22Rv1 (cell line): ENCODE results near the gene SH3BGRL2.

Experiments
- ZFX ChIP-seq: fragments of 450-650 bp; IDR thresholded peaks from 2 replicates; pipeline ENCODE4 v1.6.1; 2017; ENCODE audit warnings: antibody characterized with exemption, borderline replicate concordance
- TF ChIP-seq, protein P1 (sequence below): fragments of 450-650 bp; IDR thresholded peaks from 2 replicates; pipeline ENCODE4 v1.5.1; 2017; ENCODE audit warnings: mild to moderate bottlenecking

DNA sequence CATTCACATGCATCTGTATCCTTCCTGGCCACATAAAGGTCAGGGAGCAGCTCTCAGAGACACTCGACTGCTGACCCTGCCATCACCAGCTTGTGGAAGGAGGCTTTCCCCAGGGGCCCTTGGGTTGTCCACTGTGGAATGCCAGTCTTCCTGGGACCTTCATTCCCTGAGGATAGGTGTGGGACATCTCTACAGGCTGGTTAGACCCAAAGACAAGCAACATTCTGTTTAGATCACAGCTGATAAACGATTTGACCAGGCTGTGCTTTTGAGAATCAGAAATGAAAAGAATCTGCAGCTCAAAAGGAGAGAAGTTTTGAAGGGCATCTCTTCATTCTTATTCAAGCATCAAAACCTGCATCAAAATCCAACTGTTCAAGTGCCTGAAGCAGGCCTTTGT, 18.2 kb upstream of the SH3BGRL2 start:
- TF ChIP-seq, protein P1, sequence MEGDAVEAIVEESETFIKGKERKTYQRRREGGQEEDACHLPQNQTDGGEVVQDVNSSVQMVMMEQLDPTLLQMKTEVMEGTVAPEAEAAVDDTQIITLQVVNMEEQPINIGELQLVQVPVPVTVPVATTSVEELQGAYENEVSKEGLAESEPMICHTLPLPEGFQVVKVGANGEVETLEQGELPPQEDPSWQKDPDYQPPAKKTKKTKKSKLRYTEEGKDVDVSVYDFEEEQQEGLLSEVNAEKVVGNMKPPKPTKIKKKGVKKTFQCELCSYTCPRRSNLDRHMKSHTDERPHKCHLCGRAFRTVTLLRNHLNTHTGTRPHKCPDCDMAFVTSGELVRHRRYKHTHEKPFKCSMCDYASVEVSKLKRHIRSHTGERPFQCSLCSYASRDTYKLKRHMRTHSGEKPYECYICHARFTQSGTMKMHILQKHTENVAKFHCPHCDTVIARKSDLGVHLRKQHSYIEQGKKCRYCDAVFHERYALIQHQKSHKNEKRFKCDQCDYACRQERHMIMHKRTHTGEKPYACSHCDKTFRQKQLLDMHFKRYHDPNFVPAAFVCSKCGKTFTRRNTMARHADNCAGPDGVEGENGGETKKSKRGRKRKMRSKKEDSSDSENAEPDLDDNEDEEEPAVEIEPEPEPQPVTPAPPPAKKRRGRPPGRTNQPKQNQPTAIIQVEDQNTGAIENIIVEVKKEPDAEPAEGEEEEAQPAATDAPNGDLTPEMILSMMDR = no peak
- no peak for TF ChIP-seq ZFX
